ENCODE data around the gene DPH1.
"Not testable (repeated sequence)": the region's sequence is repeated elsewhere in the genome, so short reads cannot be mapped to it uniquely, and the experiment has no call there.

The DPH1 gene

DNA sequence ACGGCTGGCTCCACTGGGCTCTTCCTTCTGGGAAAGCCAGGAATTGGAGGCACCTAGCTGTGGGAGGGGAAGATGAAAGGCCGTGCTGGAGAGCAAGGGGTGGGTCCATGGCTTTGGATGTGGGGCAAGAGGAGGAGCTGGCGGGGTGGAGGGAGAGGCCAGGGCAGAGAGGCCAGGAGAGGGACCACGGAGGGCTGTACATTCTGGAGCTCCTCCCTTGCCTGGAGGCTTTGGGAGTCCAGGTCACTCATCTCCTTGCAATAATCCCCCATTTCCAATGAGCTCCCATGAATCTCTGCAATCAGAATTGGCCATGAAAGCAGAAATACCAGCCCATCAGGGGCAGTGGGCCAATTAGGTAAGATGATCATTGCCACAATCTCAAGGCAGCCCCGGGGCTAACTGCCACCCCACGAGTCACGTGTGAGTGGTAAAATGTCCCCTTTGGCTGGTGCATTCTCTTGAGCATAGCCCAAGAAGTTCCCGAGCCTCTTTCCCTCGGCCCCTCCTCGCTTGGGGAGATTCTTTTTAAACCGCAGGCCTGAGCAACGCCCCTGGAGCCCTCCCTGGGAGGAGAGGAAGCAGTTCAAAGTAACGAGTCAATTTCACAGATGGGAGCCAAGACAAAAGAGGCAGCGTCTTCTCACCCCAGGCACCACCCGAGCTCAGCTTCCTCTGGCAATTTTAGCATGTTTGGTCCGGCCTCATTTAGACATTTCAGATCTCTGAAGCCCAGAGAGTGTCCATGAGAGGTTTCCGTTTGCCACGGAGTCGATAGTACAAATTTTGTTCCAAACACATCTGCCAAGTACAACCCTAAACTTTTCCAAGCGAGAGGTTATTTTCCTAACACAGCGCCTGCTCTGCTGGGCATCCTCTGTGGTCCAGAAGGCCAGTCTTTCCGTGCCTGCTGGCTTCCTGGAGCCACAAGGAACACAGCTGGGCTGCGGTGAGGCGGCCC is 18.3 kb upstream of the DPH1 start:
- H3K4me2 ChIP-seq (ENCODE audit: low read length), result no peak overlapping the region
- peaks cover 9% of the 10 kb centered on the region for H3K4me1 ChIP-seq (ENCODE audit: control insufficient read depth, low read depth, low read length)
- peak; percentile 58 for DNase-seq
- H2AK5ac ChIP-seq (ENCODE audit: low read length), result no peak overlapping the region
- H3K4ac ChIP-seq (ENCODE audit: low read depth, low read length), result no peak overlapping the region
- WGBS (ENCODE audit: extremely low coverage, insufficient coverage, low lambda C conversion rate), result no CpG with 5 or more reads among the region's 24 CpGs
- H3K79me1 ChIP-seq (ENCODE audit: low read length), result no peaks in the 10 kb centered on the region
- no peak overlapping the region for H2BK5ac ChIP-seq (ENCODE audit: low read length)
- no peak overlapping the region for H4K8ac ChIP-seq (ENCODE audit: low read depth, low read length)
- no peaks in the 10 kb centered on the region for H3K36me3 ChIP-seq (ENCODE audit: control insufficient read depth, insufficient read depth, low read length)
- no peak overlapping the region for H3K27ac ChIP-seq (ENCODE audit: low read depth, low read length)
- no peaks in the 10 kb centered on the region for H3K27me3 ChIP-seq (ENCODE audit: insufficient read depth, low read length, poor library complexity)
- no peaks in the 10 kb centered on the region for H3K79me2 ChIP-seq (ENCODE audit: control insufficient read depth, insufficient read depth, low read length)
- H3K9ac ChIP-seq (ENCODE audit: low read length), result no peak overlapping the region
- no peak overlapping the region for H3K18ac ChIP-seq (ENCODE audit: low read length)
- H2BK120ac ChIP-seq (ENCODE audit: low read depth, low read length), result no peak overlapping the region
- H4K5ac ChIP-seq (ENCODE audit: low read length), result no peak overlapping the region
- H3K4me3 ChIP-seq (ENCODE audit: low read length), result no peak overlapping the region
- no peak overlapping the region for H2BK15ac ChIP-seq (replicated peaks; ENCODE audit: low read depth)
- peak overlapping the region; percentile 62 for H3K56ac ChIP-seq (ENCODE audit: low read length)
- H3K23ac ChIP-seq (ENCODE audit: low read length), result no peak overlapping the region

DNA sequence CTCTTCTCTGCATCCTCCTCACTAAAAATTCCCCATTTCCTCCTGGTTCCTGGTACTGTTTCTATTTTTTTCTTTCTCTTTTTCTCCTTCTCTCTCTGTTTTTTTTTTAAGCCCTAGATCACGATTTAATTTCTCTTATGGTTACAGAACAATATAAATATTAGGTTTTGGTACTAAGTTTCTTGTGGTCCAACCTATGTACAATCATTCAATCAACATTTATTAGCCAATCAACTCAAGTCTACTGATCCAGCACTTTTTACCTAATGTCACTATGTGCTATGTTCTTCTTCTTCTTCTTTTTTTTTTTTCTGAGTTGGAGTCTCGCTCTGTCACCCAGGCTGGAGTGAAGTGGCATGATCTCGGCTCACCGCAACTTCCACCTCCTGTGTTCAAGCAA is 17.5 kb upstream of the DPH1 start:
- no peak for DNase-seq
- Histone ChIP-seq H3K56ac (ENCODE audit: low read length) (no peak overlapping the region), H3K4ac (ENCODE audit: low read depth, low read length) (no peak overlapping the region), H4K8ac (ENCODE audit: low read depth, low read length) (no peak overlapping the region), H3K4me1 (ENCODE audit: control insufficient read depth, low read depth, low read length) (peaks cover 9% of the 10 kb centered on the region), H2BK15ac (replicated peaks; ENCODE audit: low read depth) (no peak overlapping the region), H4K5ac (ENCODE audit: low read length) (no peak overlapping the region), H3K79me2 (ENCODE audit: control insufficient read depth, insufficient read depth, low read length) (no peaks in the 10 kb centered on the region), H3K4me2 (ENCODE audit: low read length) (no peak overlapping the region), H2AK5ac (ENCODE audit: low read length) (no peak overlapping the region), H3K9ac (ENCODE audit: low read length) (no peak overlapping the region), H2BK5ac (ENCODE audit: low read length) (no peak overlapping the region), H3K23ac (ENCODE audit: low read length) (no peak overlapping the region), H3K27me3 (ENCODE audit: insufficient read depth, low read length, poor library complexity) (no peaks in the 10 kb centered on the region), H3K4me3 (ENCODE audit: low read length) (no peak overlapping the region), H3K36me3 (ENCODE audit: control insufficient read depth, insufficient read depth, low read length) (no peaks in the 10 kb centered on the region), H3K27ac (ENCODE audit: low read depth, low read length) (no peak overlapping the region), H2BK120ac (ENCODE audit: low read depth, low read length) (no peak overlapping the region), H3K18ac (ENCODE audit: low read length) (no peak overlapping the region), H3K79me1 (ENCODE audit: low read length) (no peaks in the 10 kb centered on the region)
- WGBS (ENCODE audit: extremely low coverage, insufficient coverage, low lambda C conversion rate), result no CpG with 5 or more reads among the region's 4 CpGs

DNA sequence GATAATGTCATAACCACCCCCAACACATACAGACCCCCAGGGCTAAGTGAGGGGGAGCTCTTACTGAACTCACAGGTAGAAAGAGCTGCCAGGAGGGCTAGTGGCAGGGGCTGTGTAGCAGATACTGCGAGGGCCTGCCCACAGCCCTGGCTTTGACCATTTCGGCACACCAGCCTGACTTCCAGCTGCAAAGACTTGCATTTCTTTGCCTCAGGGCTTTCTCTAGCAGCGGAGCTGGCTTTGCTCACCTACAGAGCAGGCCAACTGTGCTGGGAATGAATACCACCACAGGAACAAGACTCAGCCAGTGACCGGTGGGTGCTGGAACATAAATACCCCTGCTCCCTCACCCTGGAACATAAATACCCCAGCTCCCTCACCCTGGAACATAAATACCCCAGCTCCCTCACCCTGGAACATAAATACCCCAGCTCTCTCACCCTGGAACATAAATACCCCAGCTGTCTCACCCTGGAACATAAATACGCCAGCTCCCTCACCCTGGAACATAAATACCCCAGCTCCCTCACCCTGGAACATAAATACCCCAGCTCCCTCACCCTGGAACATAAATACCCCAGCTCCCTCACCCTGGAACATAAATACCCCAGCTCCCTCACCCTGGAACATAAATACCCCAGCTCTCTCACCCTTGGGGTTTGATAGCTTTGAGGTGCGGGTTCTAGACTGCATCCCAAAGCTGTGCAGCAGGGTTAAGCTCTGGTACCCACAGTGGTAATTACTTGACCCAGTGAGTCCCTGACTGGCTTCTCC is 16.5 kb upstream of the DPH1 start:
- not testable (repeated sequence) for H3K79me1 ChIP-seq (ENCODE audit: low read length); H3K79me2 ChIP-seq (ENCODE audit: control insufficient read depth, insufficient read depth, low read length); H2BK15ac ChIP-seq (replicated peaks; ENCODE audit: low read depth); H2AK5ac ChIP-seq (ENCODE audit: low read length); H3K9ac ChIP-seq (ENCODE audit: low read length); H2BK5ac ChIP-seq (ENCODE audit: low read length); H3K4me1 ChIP-seq (ENCODE audit: control insufficient read depth, low read depth, low read length); H4K8ac ChIP-seq (ENCODE audit: low read depth, low read length); H3K56ac ChIP-seq (ENCODE audit: low read length); H3K4me3 ChIP-seq (ENCODE audit: low read length); H3K4me2 ChIP-seq (ENCODE audit: low read length); H2BK120ac ChIP-seq (ENCODE audit: low read depth, low read length); H3K23ac ChIP-seq (ENCODE audit: low read length); H3K4ac ChIP-seq (ENCODE audit: low read depth, low read length); H4K5ac ChIP-seq (ENCODE audit: low read length); H3K27ac ChIP-seq (ENCODE audit: low read depth, low read length); H3K36me3 ChIP-seq (ENCODE audit: control insufficient read depth, insufficient read depth, low read length); H3K18ac ChIP-seq (ENCODE audit: low read length); H3K27me3 ChIP-seq (ENCODE audit: insufficient read depth, low read length, poor library complexity)
- WGBS (ENCODE audit: extremely low coverage, insufficient coverage, low lambda C conversion rate), result no CpG with 5 or more reads among the region's 6 CpGs
- peak; percentile 39 for DNase-seq

DNA sequence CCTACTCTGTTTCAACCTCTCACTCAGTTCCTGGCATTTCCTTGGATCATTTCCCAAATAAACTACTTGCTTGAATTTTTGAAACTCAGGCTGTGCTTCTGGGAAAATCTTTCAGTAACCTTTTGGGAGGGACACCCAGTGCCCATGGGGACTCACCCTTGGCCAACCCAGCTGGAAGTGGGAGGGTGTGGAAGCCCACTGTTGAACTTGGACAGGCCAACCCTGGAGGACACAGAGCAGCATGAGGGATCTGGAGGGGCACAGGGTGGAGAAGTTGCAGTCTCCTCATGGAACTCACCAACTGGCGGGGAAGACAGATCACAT is 16.0 kb upstream of the DPH1 start:
- H2BK5ac ChIP-seq (ENCODE audit: low read length), result no peak overlapping the region
- H4K5ac ChIP-seq (ENCODE audit: low read length), result no peak overlapping the region
- no peak overlapping the region for H3K18ac ChIP-seq (ENCODE audit: low read length)
- no peaks in the 10 kb centered on the region for H3K27me3 ChIP-seq (ENCODE audit: insufficient read depth, low read length, poor library complexity)
- WGBS (ENCODE audit: extremely low coverage, insufficient coverage, low lambda C conversion rate), result no CpG with 5 or more reads among the region's 1 CpG
- no peak overlapping the region for H3K27ac ChIP-seq (ENCODE audit: low read depth, low read length)
- H3K4me3 ChIP-seq (ENCODE audit: low read length), result no peak overlapping the region
- no peak for DNase-seq
- H3K4me2 ChIP-seq (ENCODE audit: low read length), result no peak overlapping the region
- no peaks in the 10 kb centered on the region for H3K79me2 ChIP-seq (ENCODE audit: control insufficient read depth, insufficient read depth, low read length)
- no peak overlapping the region for H4K8ac ChIP-seq (ENCODE audit: low read depth, low read length)
- H2BK120ac ChIP-seq (ENCODE audit: low read depth, low read length), result no peak overlapping the region
- H3K23ac ChIP-seq (ENCODE audit: low read length), result no peak overlapping the region
- no peak overlapping the region for H2AK5ac ChIP-seq (ENCODE audit: low read length)
- H3K36me3 ChIP-seq (ENCODE audit: control insufficient read depth, insufficient read depth, low read length), result no peaks in the 10 kb centered on the region
- no peak overlapping the region for H3K4ac ChIP-seq (ENCODE audit: low read depth, low read length)
- no peak overlapping the region for H2BK15ac ChIP-seq (replicated peaks; ENCODE audit: low read depth)
- peaks cover 9% of the 10 kb centered on the region for H3K4me1 ChIP-seq (ENCODE audit: control insufficient read depth, low read depth, low read length)
- H3K9ac ChIP-seq (ENCODE audit: low read length), result no peak overlapping the region
- H3K79me1 ChIP-seq (ENCODE audit: low read length), result no peaks in the 10 kb centered on the region
- H3K56ac ChIP-seq (ENCODE audit: low read length), result no peak overlapping the region

DNA sequence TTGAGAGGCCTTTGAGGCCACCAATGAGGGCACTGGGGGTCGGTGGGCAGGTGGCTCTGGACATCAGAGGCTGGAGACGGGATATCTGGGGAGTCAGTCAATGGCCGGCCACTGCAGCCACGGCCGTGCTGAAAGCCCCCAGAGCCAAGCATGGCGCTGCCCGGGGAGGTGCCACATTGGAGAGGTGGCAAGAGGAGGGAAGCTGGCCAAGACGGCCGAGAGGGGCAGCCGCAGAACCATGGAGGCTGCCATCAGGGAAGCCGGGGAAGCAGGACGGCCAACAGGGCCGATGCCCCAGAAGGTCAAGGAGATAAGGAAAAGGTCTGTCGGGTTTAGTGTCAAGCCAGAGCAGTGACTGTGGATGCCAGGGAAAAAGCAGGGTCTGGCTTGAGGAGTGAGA is 14.6 kb upstream of the DPH1 start:
- Histone ChIP-seq H3K27ac (ENCODE audit: low read depth, low read length) (no peak overlapping the region), H4K5ac (ENCODE audit: low read length) (no peak overlapping the region), H3K4me1 (ENCODE audit: control insufficient read depth, low read depth, low read length) (peaks cover 9% of the 10 kb centered on the region), H3K4ac (ENCODE audit: low read depth, low read length) (no peak overlapping the region), H3K36me3 (ENCODE audit: control insufficient read depth, insufficient read depth, low read length) (no peaks in the 10 kb centered on the region), H2AK5ac (ENCODE audit: low read length) (no peak overlapping the region), H3K23ac (ENCODE audit: low read length) (no peak overlapping the region), H3K9ac (ENCODE audit: low read length) (no peak overlapping the region), H3K79me2 (ENCODE audit: control insufficient read depth, insufficient read depth, low read length) (no peaks in the 10 kb centered on the region), H4K8ac (ENCODE audit: low read depth, low read length) (no peak overlapping the region), H3K18ac (ENCODE audit: low read length) (no peak overlapping the region), H3K27me3 (ENCODE audit: insufficient read depth, low read length, poor library complexity) (no peaks in the 10 kb centered on the region), H3K4me3 (ENCODE audit: low read length) (no peak overlapping the region), H3K4me2 (ENCODE audit: low read length) (no peak overlapping the region), H2BK5ac (ENCODE audit: low read length) (no peak overlapping the region), H3K56ac (ENCODE audit: low read length) (no peak overlapping the region), H2BK15ac (replicated peaks; ENCODE audit: low read depth) (no peak overlapping the region), H3K79me1 (ENCODE audit: low read length) (no peaks in the 10 kb centered on the region), H2BK120ac (ENCODE audit: low read depth, low read length) (no peak overlapping the region)
- no peak for DNase-seq
- WGBS (ENCODE audit: extremely low coverage, insufficient coverage, low lambda C conversion rate), result no CpG with 5 or more reads among the region's 14 CpGs
